CD4-positive, alpha-beta T cell treated with Interleukin-4 for 4 hours (primary cell): ENCODE results near the gene NR2C1.
"Not testable (repeated sequence)": the region's sequence is repeated elsewhere in the genome, so short reads cannot be mapped to it uniquely, and the experiment has no call there.

ENCODE experiments used
- DNase-seq: peaks from one replicate; pipeline ENCODE4 v3.0.0-alpha.2; 2020

Gene NR2C1

DNA sequence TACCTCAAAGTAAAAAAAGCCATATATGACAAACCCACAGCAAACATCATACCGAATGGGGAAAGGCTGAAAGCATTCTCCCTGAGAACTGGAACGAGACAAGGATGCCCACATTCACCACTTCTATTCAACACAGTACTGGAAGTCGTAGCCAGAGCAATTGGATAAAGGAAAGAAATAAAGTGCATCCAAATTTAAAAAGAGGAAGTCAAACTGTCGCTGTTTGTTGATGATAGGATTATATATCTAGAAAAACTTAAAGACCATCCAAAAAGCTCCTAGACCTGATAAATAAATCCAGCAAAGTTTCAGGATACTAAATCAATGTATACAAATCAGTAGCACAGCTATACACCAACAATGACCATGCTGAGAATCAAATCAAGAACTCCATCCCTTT lies 75.1 kb downstream of the NR2C1 start:
- no peak for DNase-seq

DNA sequence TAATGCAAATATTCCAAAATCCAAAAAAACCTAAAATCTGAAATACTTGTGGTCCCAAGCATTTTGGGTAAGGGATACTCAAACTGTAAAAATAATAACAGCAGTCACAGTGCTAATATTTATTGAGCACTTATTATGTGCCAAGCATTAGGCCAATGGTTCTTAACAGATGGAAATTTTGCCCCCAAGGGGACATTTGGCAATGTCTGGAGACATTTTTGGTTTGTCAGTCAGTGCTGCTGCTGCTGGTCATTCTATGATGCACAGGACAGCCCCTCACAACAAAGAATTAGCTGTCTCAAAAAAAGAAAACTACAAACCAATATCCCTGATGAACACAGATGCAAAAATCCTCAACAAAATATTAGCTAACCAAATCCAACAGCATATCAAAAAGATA lies 75.7 kb downstream of the NR2C1 start:
- DNase-seq = no peak

DNA sequence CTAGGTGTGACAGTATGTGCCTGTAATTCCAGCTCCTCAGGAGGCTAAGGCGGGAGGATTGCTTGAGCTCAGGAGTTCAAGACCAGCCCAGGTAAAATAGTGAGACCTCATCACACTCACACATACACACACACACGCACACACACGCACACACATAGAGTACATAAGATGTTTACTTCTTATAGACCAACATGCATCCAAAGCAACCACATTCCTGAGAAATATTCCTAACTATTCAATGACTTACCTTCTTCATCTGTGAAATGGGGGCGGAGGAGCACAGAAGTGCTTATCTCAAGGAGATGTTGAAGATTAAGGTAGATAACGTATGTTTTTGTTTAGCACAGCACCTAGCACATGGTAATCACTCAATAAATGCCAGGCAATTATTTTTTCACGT lies 76.4 kb downstream of the NR2C1 start:
- DNase-seq = no peak

DNA sequence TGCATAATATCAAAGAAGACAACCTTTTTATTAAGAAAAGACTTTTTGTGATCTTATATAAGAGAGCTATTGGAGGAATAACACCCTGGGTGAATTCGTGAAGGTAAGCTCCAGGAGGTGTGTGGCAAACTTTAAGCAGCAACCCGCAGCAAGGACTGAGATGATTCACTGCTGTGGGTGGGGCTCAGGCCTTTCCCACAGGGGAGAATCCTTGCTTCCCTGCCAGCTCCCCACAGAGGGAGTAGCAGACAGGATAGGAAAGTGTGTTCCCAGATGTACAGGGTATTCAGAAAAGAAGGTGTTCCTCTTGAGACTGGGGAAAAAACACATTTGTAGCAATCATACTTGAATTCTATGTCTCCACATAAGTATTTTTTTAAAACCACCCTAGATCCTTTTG lies 79.1 kb downstream of the NR2C1 start:
- DNase-seq = no peak

DNA sequence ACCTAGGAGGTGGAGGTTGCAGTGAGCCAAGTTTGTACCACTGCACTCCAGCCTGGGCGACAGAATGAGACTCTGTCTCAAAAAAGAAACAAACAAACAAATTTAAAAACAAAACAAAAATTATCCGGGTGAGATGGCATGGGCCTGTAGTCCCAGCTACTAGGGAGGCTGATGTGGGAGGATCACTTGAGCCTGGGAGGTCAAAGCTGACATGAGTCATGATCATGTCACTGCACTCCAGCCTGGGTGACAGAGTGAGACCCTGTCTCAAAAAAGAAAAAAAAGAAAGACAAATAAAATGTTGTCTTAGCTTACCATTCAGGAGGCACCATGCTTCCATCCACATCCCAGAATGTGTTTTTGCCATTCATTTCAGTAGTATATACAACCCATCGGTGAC lies 79.6 kb downstream of the NR2C1 start:
- not testable (repeated sequence) for DNase-seq

DNA sequence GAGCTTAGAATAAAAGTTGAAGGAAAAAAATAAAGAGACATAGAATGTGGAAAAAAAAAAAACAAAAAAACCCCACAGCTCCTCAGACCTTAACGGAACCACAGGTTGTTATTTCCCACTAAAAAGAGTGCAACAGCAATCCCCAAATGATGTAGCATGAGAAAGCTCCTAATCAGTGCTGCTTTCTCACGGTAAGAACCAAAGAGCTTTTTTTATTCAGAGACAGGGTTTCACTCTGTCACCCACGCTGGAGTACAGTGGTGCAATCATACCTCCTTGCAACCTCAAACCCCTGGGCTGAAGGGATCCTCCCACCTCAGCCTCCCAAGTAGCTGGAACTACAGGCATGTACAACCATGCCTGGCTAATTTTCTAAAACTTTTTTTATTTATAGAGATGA lies 83.2 kb downstream of the NR2C1 start:
- DNase-seq = no peak

DNA sequence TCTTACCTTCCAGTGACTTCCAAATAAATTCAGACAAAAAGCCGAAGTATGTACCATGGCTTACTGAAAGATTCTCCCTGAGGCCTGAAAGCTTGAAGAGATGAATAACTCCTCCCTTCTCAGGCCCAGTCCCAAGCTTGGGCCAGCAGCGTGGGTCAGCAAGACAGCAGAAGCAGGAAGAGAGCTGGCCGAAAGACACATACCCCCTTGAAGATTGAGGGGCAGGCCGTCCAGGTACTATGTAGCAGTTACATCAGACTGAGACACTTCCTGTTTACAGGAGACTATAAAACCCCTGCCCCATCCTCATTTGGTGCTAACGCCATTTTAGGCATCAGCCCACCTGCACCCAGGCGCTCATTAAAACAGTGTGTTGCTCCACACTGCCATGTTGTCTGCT lies 84.9 kb downstream of the NR2C1 start:
- DNase-seq = no peak

DNA sequence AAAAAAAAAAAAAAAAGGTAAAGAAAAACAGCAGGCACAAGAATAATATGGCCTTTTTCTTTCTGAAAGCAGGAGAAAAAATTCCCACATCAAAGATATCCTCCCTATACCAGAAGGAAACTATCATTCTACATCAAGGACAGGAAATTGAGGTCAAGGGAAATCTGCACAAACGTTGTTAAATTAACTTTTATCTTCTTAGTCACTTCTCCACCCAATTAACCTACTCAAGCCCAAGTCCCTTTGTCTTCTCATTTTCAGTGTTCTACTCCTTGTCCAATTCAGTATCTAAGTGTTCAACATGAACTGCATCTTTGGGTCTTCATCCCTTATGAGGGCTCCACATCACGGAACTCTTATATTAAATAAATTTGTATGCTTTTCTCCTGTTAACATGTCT lies 85.6 kb downstream of the NR2C1 start:
- DNase-seq = peak; percentile 42

DNA sequence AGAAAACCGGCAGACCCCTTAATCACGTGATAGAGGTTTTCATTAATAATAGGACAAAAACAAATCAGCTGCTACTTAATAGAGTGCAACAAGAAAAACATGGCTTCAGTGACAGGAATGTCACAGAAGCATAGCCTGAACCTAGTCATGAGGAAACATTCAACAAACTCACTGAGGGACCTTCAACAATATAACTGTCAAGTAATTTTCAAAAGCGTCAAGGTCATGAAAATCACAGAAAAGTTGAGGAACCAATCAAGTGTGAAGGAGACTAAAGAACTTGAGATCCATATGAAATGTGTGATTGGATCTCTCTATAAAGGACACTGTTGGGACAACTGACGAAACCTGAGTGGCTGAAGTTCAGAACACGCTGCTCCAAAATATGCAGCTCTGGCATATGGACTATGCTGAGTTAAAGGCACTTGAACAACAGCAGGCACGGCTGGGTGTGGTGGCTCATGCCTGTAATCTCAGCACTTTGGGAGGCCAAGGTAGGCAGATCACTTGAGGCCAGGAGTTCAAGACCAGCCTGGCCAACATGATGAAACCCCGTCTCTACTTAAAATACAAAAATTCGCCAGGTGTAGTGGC lies 86.2 kb downstream of the NR2C1 start:
- no peak for DNase-seq

DNA sequence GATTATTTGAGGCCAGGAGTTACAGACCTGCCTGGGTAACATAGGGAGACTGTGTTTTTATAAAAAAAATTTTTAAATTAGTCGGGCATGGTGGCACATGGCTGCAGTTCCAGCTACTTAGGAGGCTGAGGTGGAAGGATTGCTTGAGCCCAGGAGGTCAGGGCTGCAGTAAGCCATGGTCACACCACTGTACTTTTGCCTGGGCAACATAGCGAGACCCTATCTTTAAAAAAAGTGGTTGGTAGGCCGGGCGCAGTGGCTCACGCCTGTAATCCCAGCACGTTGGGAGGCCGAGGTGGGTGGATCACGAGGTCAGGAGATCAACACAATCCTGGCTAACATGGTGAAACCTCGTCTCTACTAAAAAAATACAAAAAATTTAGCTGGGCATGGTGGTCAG lies 88.3 kb downstream of the NR2C1 start:
- not testable (repeated sequence) for DNase-seq

DNA sequence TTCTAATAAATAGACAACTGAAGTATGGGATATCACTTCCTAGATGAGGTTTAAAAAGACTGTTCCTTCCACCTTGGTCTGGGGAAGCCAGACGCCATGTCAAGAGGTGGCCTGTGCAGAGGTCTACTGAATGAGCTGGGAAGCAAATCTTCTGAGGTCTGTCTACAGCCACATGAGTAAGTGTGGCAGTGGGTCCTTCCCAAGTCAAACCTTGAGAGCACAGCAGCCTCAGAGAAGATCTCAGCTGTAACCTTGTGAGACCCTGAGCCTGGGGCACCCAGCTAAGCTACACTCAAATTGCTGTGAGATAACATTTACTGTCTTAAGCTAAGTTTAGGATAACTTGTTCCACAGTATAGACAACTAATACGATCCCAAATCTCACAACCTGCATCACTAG lies 90.1 kb downstream of the NR2C1 start:
- no peak for DNase-seq

DNA sequence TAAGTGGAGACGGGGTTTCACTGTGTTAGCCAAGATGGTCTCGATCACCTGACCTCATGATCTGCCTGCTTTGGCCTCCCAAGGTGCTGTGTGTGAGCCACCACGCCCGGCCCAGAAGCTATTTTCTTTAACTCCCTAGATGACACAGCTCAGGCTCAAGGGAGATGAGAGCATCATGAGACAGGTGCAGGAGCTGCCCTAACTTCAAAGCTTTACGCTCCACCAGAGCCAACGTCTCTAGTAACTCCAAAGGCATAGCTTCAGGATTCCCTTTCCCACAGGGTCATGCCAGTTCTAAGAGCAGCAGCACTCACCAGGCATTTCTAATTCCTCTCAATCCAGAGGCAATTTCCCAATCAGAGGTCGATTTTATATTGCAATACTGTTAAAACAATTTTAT lies 91.0 kb downstream of the NR2C1 start:
- no peak for DNase-seq

DNA sequence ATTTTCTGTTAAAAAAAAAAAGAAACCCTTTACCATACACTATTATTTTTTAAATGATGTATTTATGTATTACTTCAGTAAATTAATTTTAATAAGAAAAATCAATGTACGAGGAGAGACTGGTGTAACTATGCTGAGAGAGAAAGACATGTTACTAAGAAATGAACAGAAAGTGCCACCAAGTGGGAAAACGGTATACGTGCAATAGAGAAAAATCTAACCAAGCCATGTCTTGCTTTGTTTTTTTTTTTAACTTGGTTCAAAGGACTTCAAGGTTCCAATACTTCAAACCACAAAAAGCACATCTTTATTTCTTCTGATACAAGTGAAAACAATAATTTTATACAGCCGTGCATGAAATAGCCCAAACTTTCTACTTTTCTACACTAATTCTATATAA lies 92.8 kb downstream of the NR2C1 start:
- no peak for DNase-seq

DNA sequence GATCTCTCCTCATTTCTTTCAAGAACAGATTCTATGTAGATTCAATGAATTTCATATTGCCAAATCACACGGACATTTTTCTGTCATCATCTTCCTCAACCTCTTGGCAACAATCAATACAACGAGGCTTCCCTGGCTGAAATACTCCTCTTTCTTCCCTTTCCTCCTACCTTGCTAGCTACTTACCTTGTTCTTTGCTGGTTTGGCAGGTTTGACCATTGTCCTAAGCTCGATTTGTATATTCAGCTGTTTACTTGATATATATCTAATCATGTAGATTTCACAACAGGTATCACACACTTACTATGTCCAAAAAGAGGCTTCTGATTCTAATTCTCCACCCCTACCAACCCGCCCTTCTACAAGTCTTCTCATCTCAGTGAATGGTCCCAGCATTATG lies 93.5 kb downstream of the NR2C1 start:
- DNase-seq = no peak

DNA sequence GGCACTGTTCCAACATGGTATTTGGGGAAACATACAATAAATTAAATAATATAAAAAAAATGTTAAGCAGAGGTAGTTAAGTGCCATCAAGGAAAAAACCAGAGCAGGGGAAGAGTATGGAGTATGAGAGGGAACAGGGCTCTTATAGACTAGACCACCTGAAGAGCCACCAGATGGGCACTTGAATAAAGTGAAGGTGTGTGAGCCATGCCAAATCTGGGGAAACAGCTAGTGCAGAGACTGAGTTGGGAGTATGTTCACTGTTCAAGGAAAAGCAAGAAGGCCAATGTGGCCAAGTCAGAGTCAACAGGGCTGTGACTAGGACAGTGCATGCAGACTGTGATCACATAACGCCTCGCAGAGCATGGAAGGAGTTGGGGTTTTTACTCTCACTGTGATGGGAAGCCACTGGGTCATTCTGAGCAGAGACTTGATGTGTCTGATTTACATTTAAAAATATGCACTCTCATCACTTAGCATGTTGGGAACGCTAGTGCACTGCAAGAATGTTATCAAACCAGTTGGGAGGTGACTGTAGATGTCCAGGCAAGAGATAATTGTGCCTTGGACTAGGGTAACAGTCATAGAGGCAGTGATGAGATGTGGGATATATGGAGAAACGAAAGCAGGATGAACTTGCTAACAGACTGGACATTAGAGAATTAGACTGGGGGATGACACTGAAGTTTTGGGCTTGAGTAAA lies 95.5 kb downstream of the NR2C1 start:
- DNase-seq = no peak

DNA sequence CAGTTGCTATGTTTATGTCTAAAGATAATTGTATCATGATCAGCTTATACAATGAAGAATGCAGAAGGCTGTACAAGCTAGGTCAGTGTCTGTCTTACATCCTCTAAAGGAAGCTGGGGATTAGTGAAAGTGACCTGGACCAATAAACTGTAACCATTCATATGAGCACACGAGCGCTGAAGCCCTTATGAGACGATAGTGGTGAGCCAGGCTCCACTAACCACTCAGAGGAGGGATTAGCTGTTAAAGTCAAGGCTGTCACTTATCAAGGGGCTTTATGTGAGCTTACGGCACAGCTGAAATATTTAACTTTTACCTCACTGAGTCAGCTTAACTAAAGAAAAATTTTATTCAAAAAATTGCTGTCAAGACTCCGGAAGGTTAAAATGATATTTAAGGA lies 100.2 kb downstream of the NR2C1 start:
- no peak for DNase-seq

DNA sequence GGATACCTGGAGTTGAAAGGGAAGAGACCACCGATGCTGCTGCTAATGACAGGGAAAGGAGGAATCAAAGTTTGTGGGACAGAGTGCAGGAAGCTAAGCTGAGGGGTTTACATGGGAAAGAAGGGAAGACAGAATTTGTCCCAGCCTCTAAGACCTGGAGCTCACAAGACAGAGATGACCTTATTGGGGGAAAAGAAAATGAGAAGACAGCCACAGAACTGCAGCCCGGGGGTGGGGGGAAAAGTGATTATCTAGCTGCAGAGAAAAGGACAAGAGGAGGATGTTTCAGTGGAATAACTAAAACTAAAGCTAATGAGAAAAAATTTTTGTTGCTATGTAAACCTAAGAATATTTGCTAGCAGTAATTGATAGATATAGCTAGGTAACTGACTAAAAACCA lies 100.6 kb downstream of the NR2C1 start:
- DNase-seq = no peak

DNA sequence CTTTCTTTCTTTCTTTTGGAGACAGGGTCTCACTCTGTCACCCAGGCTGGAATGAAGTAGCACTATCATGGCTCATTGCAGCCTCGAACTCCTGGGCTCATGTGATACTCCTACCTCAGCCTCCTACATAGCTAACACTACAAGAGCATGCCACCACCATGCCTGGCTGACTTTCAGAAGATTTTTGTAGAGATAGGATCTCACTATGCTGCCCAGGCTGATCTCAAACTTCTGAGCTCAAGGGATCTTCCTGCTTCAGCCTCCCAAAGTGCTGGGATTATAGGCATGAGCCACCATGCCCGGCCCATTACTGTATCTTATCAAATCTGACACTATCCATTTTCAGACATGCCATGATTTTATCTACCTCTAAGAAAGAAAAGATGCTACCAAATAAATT lies 101.5 kb downstream of the NR2C1 start:
- DNase-seq = no peak

DNA sequence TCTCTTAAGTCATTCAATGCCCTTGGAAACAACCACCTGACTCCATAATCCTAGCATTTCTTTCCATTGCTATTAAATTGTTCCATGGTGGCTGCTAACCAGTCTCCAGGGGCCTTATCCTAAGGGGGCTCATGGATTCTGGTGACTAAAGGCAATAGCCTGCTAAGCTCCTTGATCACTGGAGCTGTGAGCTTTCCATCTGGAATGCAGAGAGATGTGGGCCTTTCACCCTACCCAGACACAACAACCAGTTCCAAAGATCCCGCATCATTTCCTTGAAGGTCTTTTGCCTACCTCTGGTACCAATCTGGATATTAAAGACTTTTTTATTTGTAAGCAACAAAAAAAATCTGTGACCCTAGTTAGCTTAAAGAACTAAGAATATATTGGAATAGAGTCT lies 102.9 kb downstream of the NR2C1 start:
- DNase-seq = no peak
